Spinal cord (tissue), 10 donors: ENCODE measurements around the gene C19orf73. TPM values are rescaled to one million over a fixed set of nuclear protein-coding genes. Genes with fewer than 3 reads are reported as not detected.

Experiments used
- DNase-seq, 6 donors: peaks; one replicate each; pipeline versions ENCODE4 v3.0.0 to v3.0.0-alpha.2; 2013 to 2015; ENCODE audit warnings: low spot score in 6 of 6, low read depth in 4 of 6
- H3K27ac ChIP-seq: one replicate; pipeline ENCODE4 v1.5.1; 2013; ENCODE audit warnings: low read depth, low read length, control low read depth
- H3K27me3 ChIP-seq: one replicate; pipeline ENCODE4 v1.6.1; 2013; ENCODE audit warnings: low read length; ENCODE audit not compliant: control insufficient read depth, insufficient read depth
- H3K36me3 ChIP-seq: one replicate; pipeline ENCODE4 v1.6.1; 2013; ENCODE audit warnings: low read length; ENCODE audit not compliant: control insufficient read depth, insufficient read depth
- H3K4me1 ChIP-seq: one replicate; pipeline ENCODE4 v1.6.1; 2013; ENCODE audit warnings: low read length; ENCODE audit not compliant: control insufficient read depth, insufficient read depth
- H3K4me3 ChIP-seq: one replicate; pipeline ENCODE4 v1.5.1; 2013; ENCODE audit warnings: low read depth, low read length, control low read depth
- H3K9me3 ChIP-seq: one replicate; pipeline ENCODE4 v1.6.1; 2013; ENCODE audit warnings: low read length; ENCODE audit not compliant: control insufficient read depth, insufficient read depth
- WGBS: methylation state at CpG from one replicate; pipeline ENCODE4 v1.1.5; 2013; ENCODE audit warnings: missing lambda C conversion rate; ENCODE audit not compliant: insufficient coverage; 5-methylcytosine and 5-hydroxymethylcytosine counted together
- polyA plus RNA-seq, 2 donors: library from polyadenylated mRNA; unstranded; fragments of 120-200 nt; gene quantifications; one replicate each; pipeline ENCODE4 v1.2.1, GENCODE V29; 2013; ENCODE audit not compliant: insufficient read length in 2 of 2
- total RNA-seq, 2 donors: library from RNA; depleted of rRNA in 1 of 2; stranded (reverse); fragments of 120-200 nt in 1 of 2; fragments of >200 nt in 1 of 2; gene quantifications; one replicate each; pipeline versions ENCODE4 v1.2.3 to v1.2.4, GENCODE V29; 2013 to 2014
- donor health status: healthy.

C19orf73 gene
- total and polyA plus RNA-seq, 4 donors = 0.40 to 3.1 (median 2.7) TPM

DNA sequence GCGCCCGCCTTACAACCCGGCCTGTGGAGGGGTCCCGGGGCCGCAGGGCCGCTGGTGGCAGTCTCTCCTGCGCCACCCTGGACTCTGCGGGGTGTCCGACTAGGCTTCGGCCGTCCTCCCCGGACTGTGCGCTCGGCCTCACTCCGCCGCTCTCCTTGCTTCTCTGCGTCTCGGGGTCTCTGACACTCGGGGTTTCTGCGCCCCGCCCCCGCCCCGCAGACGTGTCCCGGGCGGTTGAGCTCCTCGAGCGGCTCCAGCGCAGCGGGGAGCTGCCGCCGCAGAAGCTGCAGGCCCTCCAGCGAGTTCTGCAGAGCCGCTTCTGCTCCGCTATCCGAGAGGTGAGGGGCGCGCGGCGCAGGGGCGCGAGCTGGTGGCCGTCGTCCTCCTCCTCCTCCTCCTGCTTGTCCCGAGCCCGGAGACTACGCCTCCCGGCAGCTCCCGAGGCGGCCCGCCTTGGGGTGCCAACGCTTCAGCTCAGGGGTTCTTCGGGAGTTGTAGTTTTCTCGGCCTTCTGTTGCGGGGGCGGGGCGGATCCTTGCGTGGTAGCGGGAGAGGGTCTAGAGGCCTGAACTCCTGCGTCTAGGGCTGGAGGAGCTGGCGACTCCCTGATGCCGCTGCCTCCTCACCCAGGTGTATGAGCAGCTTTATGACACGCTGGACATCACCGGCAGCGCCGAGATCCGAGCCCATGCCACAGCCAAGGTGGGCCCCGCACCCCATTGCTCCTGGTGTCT is 4.1 kb downstream of the C19orf73 start:
- peak in 3 of 6 donors; percentile 73 to 96 (median 94) for DNase-seq
- Histone ChIP-seq H3K4me3 (peak overlapping the region; percentile 70), H3K36me3 (peaks cover 24% of the 10 kb centered on the region), H3K9me3 (no peaks in the 10 kb centered on the region), H3K4me1 (peaks cover 43% of the 10 kb centered on the region), H3K27me3 (peaks cover 2% of the 10 kb centered on the region), H3K27ac (peak overlapping the region; percentile 65)
- 3% methylated on average over 57 of the region's 68 CpGs for WGBS

DNA sequence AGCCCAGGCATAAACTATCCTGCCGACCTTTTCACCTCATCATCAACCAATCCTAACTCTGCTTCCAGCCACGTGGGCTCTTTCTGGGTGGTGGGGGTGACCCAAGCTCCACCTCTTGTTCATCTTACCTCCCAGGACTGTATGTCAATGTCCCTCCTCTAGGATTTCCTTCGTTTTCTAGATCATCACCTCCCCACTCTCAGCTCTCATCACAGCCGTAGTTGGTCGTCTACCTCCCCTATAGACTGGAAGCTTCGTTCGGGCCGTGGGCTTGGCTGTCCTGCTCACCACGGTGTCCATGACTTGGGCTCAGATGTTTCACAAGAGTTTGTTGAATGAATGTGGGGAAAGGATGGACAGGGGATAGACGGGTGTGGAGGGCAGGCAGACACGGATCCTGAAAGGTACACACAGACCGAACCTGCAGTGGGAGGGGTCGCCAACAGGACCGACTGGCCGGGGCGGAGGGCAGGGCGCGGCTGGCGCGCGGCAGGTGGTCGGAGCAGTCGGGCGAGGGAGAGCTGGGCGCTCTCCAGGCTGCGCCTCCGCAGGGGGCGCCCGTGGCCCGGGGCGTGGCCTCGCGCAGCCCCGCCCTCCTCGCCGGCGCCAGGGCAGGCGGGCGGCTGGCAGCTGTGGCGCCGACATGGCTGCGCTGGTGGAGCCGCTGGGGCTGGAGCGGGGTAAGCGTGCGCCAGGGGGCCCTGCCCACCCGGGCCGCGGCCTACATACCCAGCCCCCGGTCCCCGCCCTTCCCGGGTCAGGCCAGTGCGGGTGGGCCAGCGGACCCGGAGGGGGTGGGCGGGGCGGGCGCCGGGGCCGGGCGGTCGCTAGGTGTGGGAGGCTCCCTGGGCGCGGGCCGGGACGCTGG is 4.9 kb downstream of the C19orf73 start, which contains the start of gene LIN7B:
TSS of gene LIN7B (plus strand) at position 609 of the 868 bp plus-strand sequence. CDS start at position 644, 35 bp downstream.
- Histone ChIP-seq H3K9me3 (no peaks in the 10 kb centered on the region), H3K27me3 (no peaks in the 10 kb centered on the region), H3K4me1 (peaks cover 40% of the 10 kb centered on the region), H3K27ac (peak within 1 kb of the TSS; percentile 65), H3K36me3 (peaks cover 29% of the 10 kb centered on the region), H3K4me3 (peak within 1 kb of the TSS; percentile 70)
- peak in 3 of 6 donors; percentile 63 to 92 (median 89) for DNase-seq
- under 1% methylated on average over 65 of the region's 66 CpGs for WGBS

DNA sequence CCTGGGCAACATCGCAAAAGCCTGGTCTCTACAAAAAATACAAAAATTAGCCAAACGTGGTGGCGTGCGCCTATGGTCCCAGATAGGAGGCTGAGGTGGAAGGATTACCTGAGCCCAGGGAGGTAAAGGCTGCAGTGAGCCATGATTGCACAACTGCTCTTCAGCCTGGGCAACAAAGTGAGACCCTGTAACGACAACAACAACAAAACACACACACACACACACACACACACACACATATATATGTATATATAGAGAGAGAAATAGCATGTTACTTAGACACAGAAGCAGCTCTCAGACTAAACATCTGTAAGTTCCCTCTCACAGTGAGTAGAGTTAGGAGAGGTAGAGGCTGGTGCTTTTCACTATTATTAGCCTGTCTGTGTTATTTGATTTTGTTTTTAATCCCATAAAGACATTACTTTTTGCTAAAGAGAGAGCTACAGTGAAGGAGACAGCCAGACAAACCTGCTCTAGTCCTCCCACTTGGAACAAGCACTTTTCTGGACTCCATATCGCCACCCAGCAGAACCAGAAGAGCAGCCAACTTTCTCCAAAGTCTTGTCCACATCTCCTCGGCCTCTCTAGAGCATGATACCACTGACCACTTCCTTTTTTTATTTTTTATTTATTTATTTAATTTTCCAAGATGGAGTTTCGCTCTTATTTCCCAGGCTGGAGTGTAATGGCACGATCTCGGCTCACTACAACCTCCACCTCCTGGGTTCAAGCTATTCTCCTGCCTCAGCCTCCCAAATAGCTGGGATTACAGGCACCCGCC is 7.5 kb downstream of the C19orf73 start:
- WGBS = 87% methylated on average over 3 of the region's 11 CpGs
- DNase-seq = no peak
- no peaks in the 10 kb centered on the region for H3K27me3 ChIP-seq
- H3K27ac ChIP-seq = no peak overlapping the region
- H3K4me1 ChIP-seq = peaks cover 22% of the 10 kb centered on the region
- peaks cover 45% of the 10 kb centered on the region for H3K36me3 ChIP-seq
- no peak overlapping the region for H3K4me3 ChIP-seq
- H3K9me3 ChIP-seq = no peaks in the 10 kb centered on the region

DNA sequence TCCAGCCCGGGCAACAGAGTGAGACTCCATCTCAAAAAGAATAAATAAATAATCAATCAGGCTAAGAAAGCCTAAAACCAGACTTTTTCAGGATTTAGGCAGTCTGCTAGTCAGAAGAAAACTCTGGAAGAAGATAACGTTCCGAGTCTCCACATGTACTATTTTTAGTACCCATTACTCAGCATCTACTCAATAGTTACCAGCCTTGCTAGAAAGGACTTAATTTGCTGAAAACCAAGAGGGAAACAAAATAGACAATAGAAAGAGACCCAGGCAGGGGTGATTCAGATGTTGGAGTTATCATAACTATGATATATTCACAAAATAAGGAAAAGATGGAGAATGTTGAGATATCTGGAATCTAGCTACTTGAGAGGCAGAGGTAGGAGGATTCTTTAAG is 8.4 kb downstream of the C19orf73 start:
- no peak for DNase-seq
- Histone ChIP-seq H3K27me3 (no peaks in the 10 kb centered on the region), H3K4me3 (no peak overlapping the region), H3K4me1 (peaks cover 21% of the 10 kb centered on the region), H3K36me3 (peaks cover 43% of the 10 kb centered on the region), H3K9me3 (no peaks in the 10 kb centered on the region), H3K27ac (no peak overlapping the region)
- WGBS = no CpG with 5 or more reads among the region's 3 CpGs

DNA sequence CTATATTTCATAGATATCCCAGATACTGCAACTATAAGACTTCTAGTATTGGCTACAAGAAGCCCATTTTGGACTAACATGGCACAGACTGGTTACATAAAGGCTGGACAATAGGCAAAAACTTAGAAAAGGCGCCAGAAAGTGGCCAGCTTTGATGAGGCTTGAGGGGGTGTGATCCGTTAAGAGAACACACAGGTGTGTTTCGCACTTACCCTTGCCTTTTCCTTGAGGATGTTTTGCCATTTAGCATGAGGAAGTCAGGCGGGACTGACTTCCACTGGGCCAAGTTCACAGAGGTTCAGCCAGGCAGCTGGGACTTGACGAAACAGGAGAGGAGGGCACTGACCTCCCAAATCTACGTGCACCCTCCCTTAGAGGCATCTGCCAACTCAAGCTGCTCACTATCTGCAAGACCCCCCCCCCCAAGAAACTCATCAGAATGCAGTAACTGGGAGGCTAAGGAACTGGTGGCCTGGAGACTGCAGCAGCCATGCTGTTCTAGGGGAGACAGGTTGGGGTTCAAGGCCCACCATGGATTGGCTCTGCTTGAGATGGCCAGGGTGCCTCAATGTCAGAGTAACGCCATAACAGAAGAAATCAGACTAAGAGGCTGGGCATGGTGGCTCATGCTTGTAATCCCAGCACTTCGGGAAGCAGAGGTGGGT is 9.2 kb downstream of the C19orf73 start:
- H3K27me3 ChIP-seq = no peaks in the 10 kb centered on the region
- no peak overlapping the region for H3K4me3 ChIP-seq
- peaks cover 13% of the 10 kb centered on the region for H3K4me1 ChIP-seq
- H3K36me3 ChIP-seq = peaks cover 52% of the 10 kb centered on the region
- no peaks in the 10 kb centered on the region for H3K9me3 ChIP-seq
- no peak overlapping the region for H3K27ac ChIP-seq
- no peak for DNase-seq
- WGBS = 87% methylated on average over 4 of the region's 8 CpGs

DNA sequence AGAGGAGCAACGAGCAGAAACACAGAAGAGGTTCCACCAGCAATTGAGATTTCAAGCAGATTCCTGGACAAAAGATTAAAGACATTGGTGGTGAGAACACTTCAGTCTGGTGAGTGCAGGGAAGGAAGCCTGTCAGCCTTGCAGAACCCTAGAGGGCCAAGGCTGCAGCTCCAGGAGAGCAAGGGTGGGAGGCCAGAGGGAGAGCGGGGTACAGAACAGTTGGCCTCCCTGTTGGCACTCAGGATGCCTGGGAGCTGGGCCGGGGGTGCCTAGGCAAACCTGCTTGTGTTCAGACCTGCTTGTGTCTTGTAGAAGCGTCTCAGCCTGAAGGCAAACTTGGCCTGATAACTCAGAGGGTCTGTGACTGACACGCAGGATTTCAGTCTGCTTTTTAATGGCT is 9.9 kb downstream of the C19orf73 start:
- Histone ChIP-seq H3K27me3 (no peaks in the 10 kb centered on the region), H3K4me3 (no peak overlapping the region), H3K9me3 (no peaks in the 10 kb centered on the region), H3K27ac (no peak overlapping the region), H3K36me3 (peaks cover 58% of the 10 kb centered on the region), H3K4me1 (peaks cover 13% of the 10 kb centered on the region)
- 89% methylated on average over 4 of the region's 5 CpGs for WGBS
- DNase-seq = no peak

DNA sequence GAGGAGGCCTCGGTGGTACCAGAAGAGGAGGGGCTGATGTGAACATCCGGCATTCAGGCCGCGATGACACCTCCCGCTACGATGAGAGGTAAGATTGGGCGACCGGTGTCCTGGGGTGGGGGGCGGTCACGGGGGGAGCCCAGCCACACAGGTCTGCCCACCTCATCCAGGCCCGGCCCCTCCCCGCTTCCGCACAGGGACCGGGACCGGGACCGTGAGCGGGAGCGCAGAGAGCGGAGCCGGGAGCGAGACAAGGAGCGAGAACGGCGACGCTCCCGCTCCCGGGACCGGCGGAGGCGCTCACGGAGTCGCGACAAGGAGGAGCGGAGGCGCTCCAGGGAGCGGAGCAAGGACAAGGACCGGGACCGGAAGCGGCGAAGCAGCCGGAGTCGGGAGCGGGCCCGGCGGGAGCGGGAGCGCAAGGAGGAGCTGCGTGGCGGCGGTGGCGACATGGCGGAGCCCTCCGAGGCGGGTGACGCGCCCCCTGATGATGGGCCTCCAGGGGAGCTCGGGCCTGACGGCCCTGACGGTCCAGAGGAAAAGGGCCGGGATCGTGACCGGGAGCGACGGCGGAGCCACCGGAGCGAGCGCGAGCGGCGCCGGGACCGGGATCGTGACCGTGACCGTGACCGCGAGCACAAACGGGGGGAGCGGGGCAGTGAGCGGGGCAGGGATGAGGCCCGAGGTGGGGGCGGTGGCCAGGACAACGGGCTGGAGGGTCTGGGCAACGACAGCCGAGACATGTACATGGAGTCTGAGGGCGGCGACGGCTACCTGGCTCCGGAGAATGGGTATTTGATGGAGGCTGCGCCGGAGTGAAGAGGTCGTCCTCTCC is 11.1 kb downstream of the C19orf73 start:
- Histone ChIP-seq H3K9me3 (no peaks in the 10 kb centered on the region), H3K4me3 (no peak overlapping the region), H3K27me3 (no peaks in the 10 kb centered on the region), H3K4me1 (peaks cover 2% of the 10 kb centered on the region), H3K27ac (no peak overlapping the region), H3K36me3 (peaks cover 71% of the 10 kb centered on the region)
- DNase-seq = no peak
- 95% methylated on average over 89 of the region's 93 CpGs for WGBS

DNA sequence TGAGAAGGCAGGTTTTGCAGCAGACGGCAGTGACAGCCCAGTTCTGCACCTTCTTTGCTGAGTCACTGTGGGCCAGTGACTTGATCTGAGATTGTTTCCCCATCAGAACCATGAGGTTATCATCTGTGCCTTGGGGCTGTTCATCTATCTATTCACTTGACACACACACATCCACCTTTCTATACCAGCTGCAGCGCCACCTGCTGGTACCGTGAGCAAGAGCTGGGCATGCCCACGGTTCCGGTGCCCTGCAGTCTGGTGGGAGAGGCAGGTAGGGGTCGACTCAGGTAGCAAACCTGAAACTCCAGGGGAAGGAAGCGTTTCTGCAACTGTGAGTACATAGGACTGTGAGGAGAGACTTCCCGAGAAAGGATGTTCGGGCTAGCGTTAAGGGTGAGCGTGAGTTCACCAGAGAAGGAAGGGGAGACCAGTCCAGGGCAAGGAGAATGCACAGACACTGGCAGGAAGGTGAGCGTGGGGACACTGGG is 12.3 kb downstream of the C19orf73 start:
- Histone ChIP-seq H3K27me3 (no peaks in the 10 kb centered on the region), H3K36me3 (peaks cover 79% of the 10 kb centered on the region), H3K4me1 (no peaks in the 10 kb centered on the region), H3K4me3 (no peak overlapping the region), H3K9me3 (no peaks in the 10 kb centered on the region), H3K27ac (no peak overlapping the region)
- WGBS = 84% methylated on average over 9 of the region's 12 CpGs
- peak in 3 of 6 donors; percentile 22 to 78 (median 60) for DNase-seq
